K562 (cell line): ENCODE measurements around the gene FAAP24.

Experiments
- CHCHD3 ChIP-seq: fragments of 250-450 bp; sonication (Bioruptor Pico); IDR thresholded peaks from 2 replicates; pipeline ENCODE4 v2.1.2; 2022; ENCODE audit warnings: mild to moderate bottlenecking
- CTBP1 ChIP-seq: fragments of 450-650 bp; IDR thresholded peaks from 2 replicates; pipeline ENCODE4 v1.6.1; 2016; ENCODE audit warnings: borderline replicate concordance
- CTCF ChIP-seq, 3 experiments: IDR thresholded peaks in 2 of 3; conservative IDR thresholded peaks in 1 of 3; 2 replicates each; pipeline ENCODE4 v1.5.1; 2011 to 2012; ENCODE audit warnings: low read length in 3 of 3, mild to moderate bottlenecking in 3 of 3, control low read depth in 2 of 3, improper control_type of control experiment in 1 of 3, inconsistent platforms in 1 of 3, low read depth in 1 of 3, mixed read lengths in 1 of 3, moderate library complexity in 1 of 3; ENCODE audit not compliant: insufficient read depth in 2 of 3
- FOS ChIP-seq: IDR thresholded peaks from 3 replicates; pipeline ENCODE4 v1.6.1; 2011; ENCODE audit not compliant: insufficient read length; ENCODE audit errors: extremely low read depth
- MAX ChIP-seq: sonication (generic); formaldehyde crosslinking; IDR thresholded peaks from 2 replicates; pipeline ENCODE4 v1.9.0; 2022; ENCODE audit warnings: mild to moderate bottlenecking, missing genetic modification reagents
- MTA1 ChIP-seq: fragments of 450-650 bp; IDR thresholded peaks from 2 replicates; pipeline ENCODE4 v1.6.1; 2017; ENCODE audit warnings: borderline replicate concordance
- MYC ChIP-seq, 2 experiments: fragments of 250-450 bp in 1 of 2; sonication (Bioruptor Pico) in 1 of 2; IDR thresholded peaks; 2 replicates each; pipeline versions ENCODE4 v1.5.1 to v1.6.1; 2012 to 2021; ENCODE audit warnings: low read depth in 2 of 2, borderline replicate concordance in 1 of 2, improper control_type of control experiment in 1 of 2, low read length in 1 of 2, mild to moderate bottlenecking in 1 of 2, moderate library complexity in 1 of 2
- NR3C1 ChIP-seq: sonication (generic); formaldehyde crosslinking; IDR thresholded peaks from 2 replicates; pipeline ENCODE4 v1.8.1; 2022; ENCODE audit warnings: missing genetic modification reagents
- PRDM10 ChIP-seq: fragments of 450-650 bp; IDR thresholded peaks from 2 replicates; pipeline ENCODE4 v1.6.1; 2018; ENCODE audit not compliant: partially characterized antibody
- SETDB1 ChIP-seq: IDR thresholded peaks from one replicate; pipeline ENCODE4 v1.6.1; 2012; ENCODE audit warnings: low read length, control low read depth, inconsistent platforms
- ZBTB33 ChIP-seq: sonication (generic); formaldehyde crosslinking; IDR thresholded peaks from 2 replicates; pipeline ENCODE4 v1.8.1; 2023; ENCODE audit warnings: mild to moderate bottlenecking, missing genetic modification reagents
- ZNF282 ChIP-seq: sonication (generic); formaldehyde crosslinking; IDR thresholded peaks from 2 replicates; pipeline ENCODE4 v1.8.1; 2023; ENCODE audit warnings: missing genetic modification reagents
- ZNF449 ChIP-seq: fragments of 250-450 bp; sonication (Bioruptor Pico); IDR thresholded peaks from 2 replicates; pipeline ENCODE4 v1.8.0; 2022; ENCODE audit warnings: moderate library complexity, mild to moderate bottlenecking, inconsistent platforms

GRCh38 chr19:32969549-32969948 lies 2.5 kb upstream of the FAAP24 start:
- TF ChIP-seq MAX: no peak
- TF ChIP-seq PRDM10: no peak
- no peak for TF ChIP-seq CTBP1
- no peak for TF ChIP-seq FOS
- TF ChIP-seq SETDB1: no peak
- TF ChIP-seq NR3C1 (CRISPR knock-in tag): no peak
- TF ChIP-seq ZNF449 (CRISPR knock-in tag): no peak
- TF ChIP-seq CTCF (IDR thresholded peaks at IDR 0.05 in 2 of 3, conservative IDR thresholded peaks at IDR 0.05 in 1 of 3; ENCODE audit: insufficient read depth in 2 of 3, low read depth in 1 of 3, low read length in 3 of 3): no peak
- no peak for TF ChIP-seq MTA1
- TF ChIP-seq ZBTB33 (CRISPR knock-in tag): no peak
- TF ChIP-seq CHCHD3: no peak
- no peak for TF ChIP-seq ZNF282 (CRISPR knock-in tag)
- TF ChIP-seq MYC (IDR thresholded peaks at IDR 0.05; ENCODE audit: low read depth, low read length): no peak
- TF ChIP-seq MYC (CRISPR knock-in tag; IDR thresholded peaks at IDR 0.05; ENCODE audit: borderline replicate concordance, low read depth): no peak
